Motor neuron (in vitro differentiated cells): ENCODE results near the gene PIGQ. TPM values are rescaled to one million over a fixed set of nuclear protein-coding genes. Genes with fewer than 3 reads are reported as not detected.

Source experiments
- ATAC-seq, 8 experiments: fragments of 200-7000 bp; cut with Tn5 transposase; replicated peaks in 6 of 8; 2 replicates each; pipeline ENCODE4 v1.8.0; 2021; ENCODE audit warnings: mild to moderate bottlenecking in 8 of 8, moderate library complexity in 8 of 8
- H3K27ac ChIP-seq, 2 donors: fragments of 250-450 bp; sonication (Bioruptor Pico); 2 replicates each; pipeline ENCODE4 v1.9.0; 2021; ENCODE audit warnings: antibody characterized with exemption in 2 of 2, mild to moderate bottlenecking in 2 of 2, moderate library complexity in 1 of 2
- H3K4me1 ChIP-seq, 2 donors: fragments of 250-450 bp; sonication (Bioruptor Pico); replicated peaks in 1 of 2; 2 replicates each; pipeline ENCODE4 v1.6.1; 2021; ENCODE audit warnings: antibody characterized with exemption in 2 of 2, mild to moderate bottlenecking in 2 of 2, moderate library complexity in 1 of 2
- H3K4me3 ChIP-seq, 5 donors: fragments of 250-450 bp; sonication (Bioruptor Pico); 2 replicates each; pipeline ENCODE4 v1.9.0; 2021; ENCODE audit warnings: antibody characterized with exemption in 5 of 5, mild to moderate bottlenecking in 5 of 5, moderate library complexity in 4 of 5
- WGBS, 10 experiments: fragments of 450-650 bp; shearing (Covaris generic); methylation state at CpG; one replicate each; pipeline ENCODE4 v1.0.0; 2022; 5-methylcytosine and 5-hydroxymethylcytosine counted together
- in situ Hi-C, 9 experiments: fragments of 400-800 bp; cut with MboI; loops; one replicate each; pipeline ENCODE4 v1.15.0; 2021; ENCODE audit warnings: low sequenced_read_pairs in 9 of 9, low pct_unique_long_range_greater_than_20kb in 2 of 9; ENCODE audit not compliant: unreplicated experiment in 9 of 9
- total RNA-seq, 8 experiments: library from RNA; unstranded; fragments of 300-600 nt; gene quantifications; 2 replicates each; pipeline versions ENCODE4 v1.2.3 to v1.2.4, GENCODE V29; 2022

The PIGQ gene
- total RNA-seq, 8 experiments from 2014 or later: 17.0 to 56.1 (median 26.0) TPM

DNA sequence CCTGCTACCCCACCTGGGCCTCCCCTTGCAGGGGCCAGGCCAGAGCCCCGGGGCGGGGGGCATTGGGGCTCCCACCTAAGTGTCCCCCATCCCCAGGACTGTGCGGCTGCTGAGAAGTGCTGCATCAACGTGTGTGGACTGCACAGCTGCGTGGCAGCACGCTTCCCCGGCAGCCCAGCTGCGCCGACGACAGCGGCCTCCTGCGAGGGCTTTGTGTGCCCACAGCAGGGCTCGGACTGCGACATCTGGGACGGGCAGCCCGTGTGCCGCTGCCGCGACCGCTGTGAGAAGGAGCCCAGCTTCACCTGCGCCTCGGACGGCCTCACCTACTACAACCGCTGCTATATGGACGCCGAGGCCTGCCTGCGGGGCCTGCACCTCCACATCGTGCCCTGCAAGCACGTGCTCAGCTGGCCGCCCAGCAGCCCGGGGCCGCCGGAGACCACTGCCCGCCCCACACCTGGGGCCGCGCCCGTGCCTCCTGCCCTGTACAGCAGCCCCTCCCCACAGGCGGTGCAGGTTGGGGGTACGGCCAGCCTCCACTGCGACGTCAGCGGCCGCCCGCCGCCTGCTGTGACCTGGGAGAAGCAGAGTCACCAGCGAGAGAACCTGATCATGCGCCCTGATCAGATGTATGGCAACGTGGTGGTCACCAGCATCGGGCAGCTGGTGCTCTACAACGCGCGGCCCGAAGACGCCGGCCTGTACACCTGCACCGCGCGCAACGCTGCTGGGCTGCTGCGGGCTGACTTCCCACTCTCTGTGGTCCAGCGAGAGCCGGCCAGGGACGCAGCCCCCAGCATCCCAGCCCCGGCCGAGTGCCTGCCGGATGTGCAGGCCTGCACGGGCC is 62.9 kb downstream of the PIGQ start:
- Histone ChIP-seq H3K4me1 (peaks cover 36 to 41% of the 10 kb centered on the region in 2 donors), H3K4me3 (no peak overlapping the region), H3K27ac (no peak overlapping the region)
- WGBS, 10 experiments: 90 to 100% (median 93%) methylated on average over 2 to 10 of the region's 67 CpGs; no CpG with 5 or more reads in 7 of the 10 experiments
- ATAC-seq: no peak
- in situ Hi-C loops: no loop called here

GRCh38 chr16:633336-634050 is 63.7 kb downstream of the PIGQ start:
- 80 to 100% (median 96%) methylated on average over 1 to 13 of the region's 74 CpGs; no CpG with 5 or more reads in 5 of the 10 experiments for WGBS, 10 experiments
- no peak for ATAC-seq
- Histone ChIP-seq H3K4me3 (no peak overlapping the region), H3K4me1 (peaks cover 44 to 47% of the 10 kb centered on the region in 2 donors), H3K27ac (no peak overlapping the region)
- in situ Hi-C loops: no loop called here

Other genes starting within 250 kb of the PIGQ start
- gene AXIN1, start 217.2 kb upstream of the PIGQ start, total RNA-seq: 10 to 100 TPM; 10.3 to 21.6 (median 15.9) TPM
- 100 to 1,000 TPM in 1 of 8 experiments, 10 to 100 TPM in 7; 57.8 to 117 (median 82.2) TPM for gene MRPL28, start 199.4 kb upstream of the PIGQ start, total RNA-seq
- gene PGAP6, start 188.0 kb upstream of the PIGQ start, total RNA-seq: 10 to 100 TPM; 19.2 to 82.1 (median 25.3) TPM
- 10 to 100 TPM; 24.9 to 88.9 (median 54.0) TPM for gene NME4, start 172.8 kb upstream of the PIGQ start, total RNA-seq
- 10 to 100 TPM in 6 of 8 experiments, 1 to 10 TPM in 2; 7.1 to 24.2 (median 11.8) TPM for gene DECR2, start 168.1 kb upstream of the PIGQ start, total RNA-seq
- gene RAB11FIP3, start 144.3 kb upstream of the PIGQ start, total RNA-seq: 10 to 100 TPM; 13.6 to 32.6 (median 25.2) TPM
- gene CAPN15, start 42.3 kb upstream of the PIGQ start, total RNA-seq: 10 to 100 TPM in 4 of 8 experiments, 1 to 10 TPM in 4; 7.1 to 46.4 (median 12.7) TPM
- gene PRR35, start 9.6 kb upstream of the PIGQ start, total RNA-seq: under 1 TPM in 5 of 8 experiments, not detected in 3; 0.05 to 0.85 (median 0.24) TPM
- 1 to 10 TPM in 5 of 8 experiments, under 1 TPM in 3; 0.33 to 2.2 (median 1.0) TPM for gene NHLRC4, start 3.0 kb upstream of the PIGQ start, total RNA-seq
- 10 to 100 TPM in 7 of 8 experiments, 1 to 10 TPM in 1; 9.3 to 23.8 (median 17.1) TPM for gene RAB40C, start 20.1 kb downstream of the PIGQ start, total RNA-seq
- 1 to 10 TPM in 2 of 8 experiments, under 1 TPM in 6; 0.14 to 9.0 (median 0.54) TPM for gene WFIKKN1, start 61.0 kb downstream of the PIGQ start, total RNA-seq
- 10 to 100 TPM; 52.5 to 97.9 (median 66.7) TPM for gene METTL26, start 66.3 kb downstream of the PIGQ start, total RNA-seq
- 10 to 100 TPM; 10.3 to 58.8 (median 31.3) TPM for gene MCRIP2, start 71.9 kb downstream of the PIGQ start, total RNA-seq
- gene WDR90, start 79.4 kb downstream of the PIGQ start, total RNA-seq: 10 to 100 TPM in 7 of 8 experiments, 1 to 10 TPM in 1; 8.0 to 62.4 (median 16.4) TPM
- 100 to 1,000 TPM in 2 of 8 experiments, 10 to 100 TPM in 6; 30.6 to 119 (median 51.7) TPM for gene RHOT2, start 98.2 kb downstream of the PIGQ start, total RNA-seq
- gene RHBDL1, start 105.7 kb downstream of the PIGQ start, total RNA-seq: 1 to 10 TPM; 1.0 to 8.5 (median 3.3) TPM
- 100 to 1,000 TPM in 3 of 8 experiments, 10 to 100 TPM in 5; 39.9 to 144 (median 79.4) TPM for gene STUB1, start 110.4 kb downstream of the PIGQ start, total RNA-seq
- gene JMJD8, start 114.4 kb downstream of the PIGQ start, total RNA-seq: 10 to 100 TPM; 18.1 to 56.4 (median 33.2) TPM
- 10 to 100 TPM in 4 of 8 experiments, 1 to 10 TPM in 4; 6.0 to 18.9 (median 11.5) TPM for gene WDR24, start 120.4 kb downstream of the PIGQ start, total RNA-seq
- 10 to 100 TPM in 3 of 8 experiments, 1 to 10 TPM in 2, under 1 TPM in 3; 0.31 to 13.5 (median 6.3) TPM for gene FBXL16, start 135.8 kb downstream of the PIGQ start, total RNA-seq
- gene METRN, start 145.2 kb downstream of the PIGQ start, total RNA-seq: 100 to 1,000 TPM in 2 of 8 experiments, 10 to 100 TPM in 6; 10.1 to 402 (median 34.9) TPM
- 10 to 100 TPM; 21.6 to 30.5 (median 24.5) TPM for gene ANTKMT, start 151.2 kb downstream of the PIGQ start, total RNA-seq
- gene CCDC78, start 156.5 kb downstream of the PIGQ start, total RNA-seq: 10 to 100 TPM in 1 of 8 experiments, 1 to 10 TPM in 7; 2.7 to 26.1 (median 4.6) TPM
- gene HAGHL, start 157.1 kb downstream of the PIGQ start, total RNA-seq: 10 to 100 TPM in 6 of 8 experiments, 1 to 10 TPM in 2; 6.6 to 36.6 (median 14.2) TPM
- gene CIAO3, start 171.0 kb downstream of the PIGQ start, total RNA-seq: 10 to 100 TPM; 15.0 to 30.5 (median 24.9) TPM
- under 1 TPM in 3 of 8 experiments, not detected in 5; 0.23 to 0.63 (median 0.43) TPM for gene MSLN, start 190.8 kb downstream of the PIGQ start, total RNA-seq
- gene RPUSD1, start 218.4 kb downstream of the PIGQ start, total RNA-seq: 10 to 100 TPM in 7 of 8 experiments, 1 to 10 TPM in 1; 8.7 to 32.7 (median 15.8) TPM
- gene CHTF18, start 218.7 kb downstream of the PIGQ start, total RNA-seq: 10 to 100 TPM in 6 of 8 experiments, 1 to 10 TPM in 2; 2.5 to 41.5 (median 12.4) TPM
- gene GNG13, start 230.8 kb downstream of the PIGQ start, total RNA-seq: 1 to 10 TPM in 2 of 8 experiments, under 1 TPM in 3, not detected in 3; 0.56 to 2.8 (median 0.85) TPM